AML-193 (cell line): ENCODE data around the gene GFM1.
"Not testable (repeated sequence)": the region's sequence is repeated elsewhere in the genome, so short reads cannot be mapped to it uniquely, and the experiment has no call there.

Experiments used
- DNase-seq, 2 experiments: peaks; one replicate each; lab custom pipeline; 2025; lab: John Stamatoyannopoulos, UW

The GFM1 gene

GRCh38 chr3:158678687-158679086 is 34.4 kb downstream of the GFM1 start:
- DNase-seq: no peak

- no peak for DNase-seq
Measured at GRCh38 chr3:158679547-158680000, 35.2 kb downstream of the GFM1 start.

- no peak for DNase-seq
Measured at GRCh38 chr3:158680861-158681260, 36.5 kb downstream of the GFM1 start.

- DNase-seq: no peak
Measured at GRCh38 chr3:158683230-158683962, 39.1 kb downstream of the GFM1 start.

GRCh38 chr3:158685159-158685558 is 40.8 kb downstream of the GFM1 start:
- DNase-seq: no peak

- not testable (repeated sequence) for DNase-seq
Measured at GRCh38 chr3:158693866-158694456, 49.6 kb downstream of the GFM1 start.

- DNase-seq: no peak
Measured at GRCh38 chr3:158696618-158697017, 52.3 kb downstream of the GFM1 start.

GRCh38 chr3:158700559-158700958 is 56.2 kb downstream of the GFM1 start:
- DNase-seq: no peak

- DNase-seq: no peak
Measured at GRCh38 chr3:158701420-158702065, 57.2 kb downstream of the GFM1 start.

- no peak for DNase-seq
Measured at GRCh38 chr3:158702815-158703481, 58.6 kb downstream of the GFM1 start.

- DNase-seq: no peak
Measured at GRCh38 chr3:158703566-158703965, 59.2 kb downstream of the GFM1 start.

GRCh38 chr3:158709666-158710083 is 65.3 kb downstream of the GFM1 start:
- no peak for DNase-seq

GRCh38 chr3:158710601-158711000 is 66.3 kb downstream of the GFM1 start:
- no peak for DNase-seq

GRCh38 chr3:158711886-158712285 is 67.6 kb downstream of the GFM1 start:
- no peak for DNase-seq

- DNase-seq: no peak
Measured at GRCh38 chr3:158712443-158712842, 68.1 kb downstream of the GFM1 start.

- no peak for DNase-seq
Measured at GRCh38 chr3:158713094-158713499, 68.8 kb downstream of the GFM1 start.

- no peak for DNase-seq
Measured at GRCh38 chr3:158717576-158717975, 73.2 kb downstream of the GFM1 start.

- DNase-seq: no peak
Measured at GRCh38 chr3:158718490-158719170, 74.3 kb downstream of the GFM1 start.

GRCh38 chr3:158722108-158722507 is 77.8 kb downstream of the GFM1 start:
- DNase-seq: no peak

- no peak for DNase-seq
Measured at GRCh38 chr3:158723991-158724390, 79.7 kb downstream of the GFM1 start.

- DNase-seq: no peak
Measured at GRCh38 chr3:158725348-158726011, 81.2 kb downstream of the GFM1 start.
